Astrocyte of the cerebellum (primary cell): ENCODE results near the gene FAM53B.

Experiments used
- DNase-seq: peaks from one replicate; pipeline ENCODE4 v3.0.0-alpha.2; 2011; ENCODE audit warnings: low read depth
- H3K4me3 ChIP-seq: 2 replicates; pipeline ENCODE4 v1.5.1; 2011; ENCODE audit warnings: mild to moderate bottlenecking, low read depth, low read length, moderate library complexity
- in situ Hi-C: cut with HindIII; loops from 2 replicates; pipeline ENCODE4 v1.10.0; 2017; ENCODE audit warnings: low sequenced_read_pairs
- TF ChIP-seq, protein P1 (sequence below): IDR thresholded peaks from 2 replicates; pipeline ENCODE4 v1.5.1; 2012; ENCODE audit warnings: low read length, low read depth, moderate library complexity, mild to moderate bottlenecking; ENCODE audit errors: missing control alignments

The FAM53B gene

GRCh38 chr10:124716369-124716768 lies 27.8 kb downstream of the FAM53B start:
- no peak overlapping the region for H3K4me3 ChIP-seq
- TF ChIP-seq, protein P1, sequence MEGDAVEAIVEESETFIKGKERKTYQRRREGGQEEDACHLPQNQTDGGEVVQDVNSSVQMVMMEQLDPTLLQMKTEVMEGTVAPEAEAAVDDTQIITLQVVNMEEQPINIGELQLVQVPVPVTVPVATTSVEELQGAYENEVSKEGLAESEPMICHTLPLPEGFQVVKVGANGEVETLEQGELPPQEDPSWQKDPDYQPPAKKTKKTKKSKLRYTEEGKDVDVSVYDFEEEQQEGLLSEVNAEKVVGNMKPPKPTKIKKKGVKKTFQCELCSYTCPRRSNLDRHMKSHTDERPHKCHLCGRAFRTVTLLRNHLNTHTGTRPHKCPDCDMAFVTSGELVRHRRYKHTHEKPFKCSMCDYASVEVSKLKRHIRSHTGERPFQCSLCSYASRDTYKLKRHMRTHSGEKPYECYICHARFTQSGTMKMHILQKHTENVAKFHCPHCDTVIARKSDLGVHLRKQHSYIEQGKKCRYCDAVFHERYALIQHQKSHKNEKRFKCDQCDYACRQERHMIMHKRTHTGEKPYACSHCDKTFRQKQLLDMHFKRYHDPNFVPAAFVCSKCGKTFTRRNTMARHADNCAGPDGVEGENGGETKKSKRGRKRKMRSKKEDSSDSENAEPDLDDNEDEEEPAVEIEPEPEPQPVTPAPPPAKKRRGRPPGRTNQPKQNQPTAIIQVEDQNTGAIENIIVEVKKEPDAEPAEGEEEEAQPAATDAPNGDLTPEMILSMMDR, result no peak
- in situ Hi-C loops, result no loop called here
- DNase-seq, result no peak

DNA sequence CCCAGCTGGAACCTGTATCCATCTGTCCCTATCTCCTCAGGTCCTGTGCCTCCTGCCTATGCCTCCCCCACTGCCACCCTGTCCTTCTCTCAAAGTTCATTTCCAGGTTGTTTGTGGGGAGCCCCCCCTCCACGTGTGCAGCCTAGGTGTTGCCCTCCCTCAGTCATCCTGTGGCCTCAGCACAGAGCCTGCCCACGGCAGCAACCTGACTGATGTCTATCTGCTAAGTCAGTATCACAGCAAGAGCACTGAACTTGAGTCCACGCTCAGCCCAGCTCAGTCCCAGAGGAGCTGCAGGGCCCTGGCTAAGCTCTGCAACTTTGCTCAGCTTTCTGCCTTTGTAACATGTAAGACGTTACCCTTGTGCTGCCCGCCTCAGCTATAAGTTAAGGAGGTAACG lies 28.7 kb downstream of the FAM53B start:
- H3K4me3 ChIP-seq, result no peak overlapping the region
- no peak for DNase-seq
- in situ Hi-C loops, result no loop called here
- TF ChIP-seq, protein P1, result no peak

DNA sequence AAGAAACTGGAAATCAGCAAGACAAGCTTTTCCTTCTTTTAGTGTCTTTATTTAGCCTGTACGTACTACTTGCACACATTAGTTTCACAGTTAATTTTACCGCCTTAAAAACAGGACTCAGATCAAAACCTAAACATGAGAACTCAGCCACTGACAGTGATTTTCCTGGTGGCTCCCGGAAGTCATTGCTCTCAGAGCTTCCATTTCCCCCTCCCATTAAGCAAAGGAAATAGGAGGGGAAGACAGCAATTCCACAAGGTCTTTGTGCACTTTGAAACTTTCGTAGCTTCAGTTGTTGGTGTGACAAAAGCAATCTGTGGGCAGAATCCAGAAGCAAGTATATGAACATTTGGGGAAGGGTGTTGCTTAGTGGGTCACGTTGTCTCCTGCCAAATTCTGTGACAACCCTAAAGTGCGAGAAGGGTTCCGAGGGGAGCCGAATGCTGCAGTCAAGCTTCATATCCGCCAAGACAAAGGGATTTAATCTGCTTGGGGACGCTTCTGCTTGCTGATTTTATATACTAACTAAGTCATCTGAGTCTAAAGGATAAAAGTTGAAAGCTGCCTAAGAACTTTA lies 30.4 kb downstream of the FAM53B start:
- TF ChIP-seq, protein P1, result no peak
- DNase-seq, result no peak
- in situ Hi-C loops, result no loop called here
- H3K4me3 ChIP-seq, result no peak overlapping the region

GRCh38 chr10:124712704-124713407 lies 31.3 kb downstream of the FAM53B start:
- H3K4me3 ChIP-seq, result no peak overlapping the region
- no peak for DNase-seq
- in situ Hi-C loops, result no loop called here
- TF ChIP-seq, protein P1, result no peak

GRCh38 chr10:124711145-124711544 lies 33.0 kb downstream of the FAM53B start:
- in situ Hi-C loops, result no loop called here
- no peak overlapping the region for H3K4me3 ChIP-seq
- TF ChIP-seq, protein P1, result no peak

GRCh38 chr10:124710266-124710881 lies 33.8 kb downstream of the FAM53B start:
- TF ChIP-seq, protein P1, result no peak
- H3K4me3 ChIP-seq, result no peak overlapping the region
- in situ Hi-C loops, result no loop called here

More at GRCh38 chr10:124711145-124711544, 33.0 kb downstream of the FAM53B start:
- DNase-seq, result no peak

More at GRCh38 chr10:124710266-124710881, 33.8 kb downstream of the FAM53B start:
- DNase-seq, result no peak
